Vagina (tissue), 2 donors: ENCODE results near the gene DES. TPM values are rescaled to one million over a fixed set of nuclear protein-coding genes. Genes with fewer than 3 reads are reported as not detected.
A peak's percentile ranks its signal among the peaks of the same experiment; 100 is the strongest.

ENCODE experiments used
- DNase-seq, 2 donors: peaks; one replicate each; pipeline ENCODE4 v3.0.0-alpha.2; 2017; ENCODE audit errors: extremely low spot score in 2 of 2
- H3K27ac ChIP-seq: fragments of 200-600 bp; sonication (generic); one replicate; pipeline ENCODE4 v1.5.1; 2019
- H3K27me3 ChIP-seq: fragments of 200-600 bp; sonication (generic); one replicate; pipeline ENCODE4 v1.5.1; 2019
- H3K36me3 ChIP-seq, 2 donors: fragments of 200-600 bp; sonication (generic); one replicate each; pipeline ENCODE4 v1.5.1; 2017 to 2019
- H3K4me1 ChIP-seq: fragments of 200-600 bp; sonication (generic); one replicate; pipeline ENCODE4 v1.5.1; 2019
- H3K4me3 ChIP-seq, 2 donors: fragments of 200-600 bp; sonication (generic); 1 replicate in 1 of 2; 2 replicates in 1 of 2; pipeline ENCODE4 v1.5.1; 2016 to 2019
- H3K9me3 ChIP-seq: fragments of 200-600 bp; sonication (generic); one replicate; pipeline ENCODE4 v1.5.1; 2019
- POLR2A ChIP-seq, 2 donors: fragments of 450-650 bp; IDR thresholded peaks; one replicate each; pipeline ENCODE4 v1.6.1; 2017; ENCODE audit warnings: antibody characterized with exemption in 2 of 2, mild to moderate bottlenecking in 2 of 2, moderate library complexity in 2 of 2
- POLR2AphosphoS5 ChIP-seq, 2 donors: sonication (generic); formaldehyde crosslinking; IDR thresholded peaks; one replicate each; pipeline ENCODE4 v1.9.0; 2017; ENCODE audit warnings: antibody characterized with exemption in 2 of 2, mild to moderate bottlenecking in 2 of 2, low read depth in 1 of 2; ENCODE audit not compliant: insufficient read depth in 1 of 2
- intact Hi-C: fragments of 100-400 bp; cut with DNase I; formaldehyde crosslinking; loops from one replicate; pipeline ENCODE4 v1.15.1; 2023
- total RNA-seq: library from RNA; depleted of rRNA; stranded (reverse); fragments of >200 nt; gene quantifications from one replicate; pipeline ENCODE4 v1.2.3, GENCODE V29; 2016
- TF ChIP-seq, protein P1 (sequence below), 3 experiments: fragments of 450-650 bp in 2 of 3; fragments of 200-600 bp in 1 of 3; sonication (generic) in 1 of 3; IDR thresholded peaks; one replicate each; pipeline ENCODE4 v1.5.1; 2017 to 2019; ENCODE audit warnings: antibody characterized with exemption in 3 of 3, mild to moderate bottlenecking in 2 of 3, moderate library complexity in 2 of 3

The DES gene
- total RNA-seq, 1 donor from 2014 or later = 883 TPM

- intact Hi-C loops = no loop called here
- TF ChIP-seq POLR2A (IDR thresholded peaks at IDR 0.05) = no peak
- TF ChIP-seq, protein P1, sequence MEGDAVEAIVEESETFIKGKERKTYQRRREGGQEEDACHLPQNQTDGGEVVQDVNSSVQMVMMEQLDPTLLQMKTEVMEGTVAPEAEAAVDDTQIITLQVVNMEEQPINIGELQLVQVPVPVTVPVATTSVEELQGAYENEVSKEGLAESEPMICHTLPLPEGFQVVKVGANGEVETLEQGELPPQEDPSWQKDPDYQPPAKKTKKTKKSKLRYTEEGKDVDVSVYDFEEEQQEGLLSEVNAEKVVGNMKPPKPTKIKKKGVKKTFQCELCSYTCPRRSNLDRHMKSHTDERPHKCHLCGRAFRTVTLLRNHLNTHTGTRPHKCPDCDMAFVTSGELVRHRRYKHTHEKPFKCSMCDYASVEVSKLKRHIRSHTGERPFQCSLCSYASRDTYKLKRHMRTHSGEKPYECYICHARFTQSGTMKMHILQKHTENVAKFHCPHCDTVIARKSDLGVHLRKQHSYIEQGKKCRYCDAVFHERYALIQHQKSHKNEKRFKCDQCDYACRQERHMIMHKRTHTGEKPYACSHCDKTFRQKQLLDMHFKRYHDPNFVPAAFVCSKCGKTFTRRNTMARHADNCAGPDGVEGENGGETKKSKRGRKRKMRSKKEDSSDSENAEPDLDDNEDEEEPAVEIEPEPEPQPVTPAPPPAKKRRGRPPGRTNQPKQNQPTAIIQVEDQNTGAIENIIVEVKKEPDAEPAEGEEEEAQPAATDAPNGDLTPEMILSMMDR (IDR thresholded peaks at IDR 0.05) = peak; percentile 68 to 86 (median 73)
- TF ChIP-seq POLR2AphosphoS5 (IDR thresholded peaks at IDR 0.05; ENCODE audit: insufficient read depth in 1 of 2, low read depth in 1 of 2) = peak in 1 of 2 donors; percentile 25
- Histone ChIP-seq H3K36me3 (no peaks in the 10 kb centered on the region), H3K27ac (peak overlapping the region; percentile 62), H3K4me1 (peaks cover 17% of the 10 kb centered on the region), H3K9me3 (no peaks in the 10 kb centered on the region), H3K4me3 (peak overlapping the region in 1 of 2 donors; percentile 26), H3K27me3 (no peaks in the 10 kb centered on the region)
- no peak for DNase-seq
Observed at GRCh38 chr2:219475697-219476651, 57.8 kb downstream of the DES start.

Other genes starting within 250 kb of the DES start
- gene SLC23A3, start 248.3 kb upstream of the DES start, total RNA-seq = 5.4 TPM
- 32.2 TPM for gene CNPPD1, start 241.5 kb upstream of the DES start, total RNA-seq
- gene RETREG2, start 240.1 kb upstream of the DES start, total RNA-seq = 43.7 TPM
- 52.1 TPM for gene ZFAND2B, start 211.6 kb upstream of the DES start, total RNA-seq
- gene ABCB6, start 199.4 kb upstream of the DES start, total RNA-seq = 23.8 TPM
- gene ATG9A, start 188.7 kb upstream of the DES start, total RNA-seq = 62.4 TPM
- gene ANKZF1, start 188.6 kb upstream of the DES start, total RNA-seq = 98.7 TPM
- gene GLB1L, start 172.9 kb upstream of the DES start, total RNA-seq = 22.8 TPM
- gene STK16, start 172.9 kb upstream of the DES start, total RNA-seq = 12.8 TPM
- gene TUBA4B, start 165.1 kb upstream of the DES start, total RNA-seq = not detected
- gene TUBA4A, start 164.5 kb upstream of the DES start, total RNA-seq = 122 TPM
- gene DNAJB2, start 139.0 kb upstream of the DES start, total RNA-seq = 92.8 TPM
- 7.6 TPM for gene PTPRN, start 109.0 kb upstream of the DES start, total RNA-seq
- gene RESP18, start 85.6 kb upstream of the DES start, total RNA-seq = not detected
- 62.9 TPM for gene DNPEP, start 30.5 kb upstream of the DES start, total RNA-seq
- 28.2 TPM for gene SPEG, start 16.5 kb downstream of the DES start, total RNA-seq
- gene GMPPA, start 80.5 kb downstream of the DES start, total RNA-seq = 35.4 TPM
- not detected for gene ASIC4, start 96.1 kb downstream of the DES start, total RNA-seq
- gene CHPF, start 125.4 kb downstream of the DES start, total RNA-seq = 41.5 TPM
- 1.5 TPM for gene TMEM198, start 125.7 kb downstream of the DES start, total RNA-seq
- 53.0 TPM for gene OBSL1, start 153.2 kb downstream of the DES start, total RNA-seq
- gene INHA, start 153.9 kb downstream of the DES start, total RNA-seq = 0.74 TPM
- 11.3 TPM for gene STK11IP, start 179.5 kb downstream of the DES start, total RNA-seq
- gene SLC4A3, start 209.3 kb downstream of the DES start, total RNA-seq = 13.5 TPM